ENCODE measurements around the gene PCDH18.

Gene PCDH18

DNA sequence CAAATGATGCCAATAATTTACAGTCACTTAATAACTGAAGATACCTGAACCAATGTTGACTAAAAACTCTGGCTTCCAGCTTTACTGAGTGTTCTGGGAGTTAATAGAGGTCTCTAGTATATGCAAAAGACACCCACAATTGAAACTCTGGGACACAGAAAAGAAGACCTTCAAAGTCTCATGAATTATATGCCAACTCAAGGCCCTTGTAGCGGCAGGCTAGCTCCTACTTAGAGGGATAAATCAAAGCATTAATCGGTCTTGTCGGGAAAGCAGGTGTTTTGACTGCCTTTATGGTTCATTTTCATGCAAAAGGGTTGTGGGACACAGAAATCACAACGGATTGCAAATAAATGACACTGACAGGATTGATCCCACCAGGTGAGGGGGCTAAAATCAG lies 55.9 kb downstream of the PCDH18 start:
- no peak overlapping the region for H3K4me3 ChIP-seq (ENCODE audit: low read depth, low read length)
- TF ChIP-seq, protein P1, sequence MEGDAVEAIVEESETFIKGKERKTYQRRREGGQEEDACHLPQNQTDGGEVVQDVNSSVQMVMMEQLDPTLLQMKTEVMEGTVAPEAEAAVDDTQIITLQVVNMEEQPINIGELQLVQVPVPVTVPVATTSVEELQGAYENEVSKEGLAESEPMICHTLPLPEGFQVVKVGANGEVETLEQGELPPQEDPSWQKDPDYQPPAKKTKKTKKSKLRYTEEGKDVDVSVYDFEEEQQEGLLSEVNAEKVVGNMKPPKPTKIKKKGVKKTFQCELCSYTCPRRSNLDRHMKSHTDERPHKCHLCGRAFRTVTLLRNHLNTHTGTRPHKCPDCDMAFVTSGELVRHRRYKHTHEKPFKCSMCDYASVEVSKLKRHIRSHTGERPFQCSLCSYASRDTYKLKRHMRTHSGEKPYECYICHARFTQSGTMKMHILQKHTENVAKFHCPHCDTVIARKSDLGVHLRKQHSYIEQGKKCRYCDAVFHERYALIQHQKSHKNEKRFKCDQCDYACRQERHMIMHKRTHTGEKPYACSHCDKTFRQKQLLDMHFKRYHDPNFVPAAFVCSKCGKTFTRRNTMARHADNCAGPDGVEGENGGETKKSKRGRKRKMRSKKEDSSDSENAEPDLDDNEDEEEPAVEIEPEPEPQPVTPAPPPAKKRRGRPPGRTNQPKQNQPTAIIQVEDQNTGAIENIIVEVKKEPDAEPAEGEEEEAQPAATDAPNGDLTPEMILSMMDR (IDR thresholded peaks at IDR 0.05; ENCODE audit: low read depth, low read length) = no peak

DNA sequence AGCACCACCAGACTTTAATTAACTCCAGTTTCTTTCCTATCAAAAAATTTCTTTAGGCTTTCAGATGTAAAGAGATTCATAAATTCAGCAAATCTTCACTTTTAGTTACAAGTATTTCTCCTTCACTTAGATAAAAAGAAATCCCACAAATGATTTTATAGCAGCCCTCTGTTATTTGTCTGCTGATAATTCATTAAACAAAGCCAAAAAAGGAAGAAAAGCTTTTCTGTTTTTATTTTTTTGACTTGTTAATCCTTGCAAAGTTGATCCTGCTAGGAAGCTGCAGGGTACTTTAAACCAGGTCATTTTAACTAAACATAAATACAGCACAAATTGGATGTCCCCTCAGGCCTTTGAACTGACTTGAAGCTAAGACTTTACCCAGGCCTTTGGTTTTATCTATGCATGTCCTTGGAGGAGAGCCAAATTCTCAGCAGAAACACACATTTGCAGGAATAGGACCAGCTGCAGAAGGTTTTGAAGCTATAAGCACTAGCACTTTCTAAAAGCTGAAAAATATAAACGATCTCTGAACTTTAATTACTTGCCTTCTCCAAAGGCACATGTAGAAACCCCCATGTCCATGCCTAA lies 57.5 kb downstream of the PCDH18 start:
- no peak overlapping the region for H3K4me3 ChIP-seq (ENCODE audit: low read depth, low read length)
- TF ChIP-seq, protein P1 (IDR thresholded peaks at IDR 0.05; ENCODE audit: low read depth, low read length) = no peak

DNA sequence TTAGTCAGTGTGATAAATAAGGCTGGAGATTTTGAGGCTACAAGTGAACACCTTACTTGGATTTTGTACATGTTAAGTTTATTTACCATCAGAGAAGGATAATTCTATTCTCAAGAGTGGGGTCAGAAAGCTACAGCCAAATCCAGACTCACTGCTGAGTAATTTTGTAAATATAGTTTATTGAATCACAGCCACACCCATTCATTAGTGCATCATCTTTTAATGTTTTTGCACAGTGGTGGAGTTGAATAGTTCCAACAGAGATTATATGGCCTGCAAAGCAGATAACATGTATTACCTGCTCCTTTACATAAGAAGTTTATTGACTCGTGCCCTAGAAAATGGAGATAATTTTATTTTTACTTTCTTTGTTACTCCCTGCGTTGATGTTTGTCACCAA lies 60.4 kb downstream of the PCDH18 start:
- TF ChIP-seq, protein P1 (IDR thresholded peaks at IDR 0.05; ENCODE audit: low read depth, low read length) = no peak

DNA sequence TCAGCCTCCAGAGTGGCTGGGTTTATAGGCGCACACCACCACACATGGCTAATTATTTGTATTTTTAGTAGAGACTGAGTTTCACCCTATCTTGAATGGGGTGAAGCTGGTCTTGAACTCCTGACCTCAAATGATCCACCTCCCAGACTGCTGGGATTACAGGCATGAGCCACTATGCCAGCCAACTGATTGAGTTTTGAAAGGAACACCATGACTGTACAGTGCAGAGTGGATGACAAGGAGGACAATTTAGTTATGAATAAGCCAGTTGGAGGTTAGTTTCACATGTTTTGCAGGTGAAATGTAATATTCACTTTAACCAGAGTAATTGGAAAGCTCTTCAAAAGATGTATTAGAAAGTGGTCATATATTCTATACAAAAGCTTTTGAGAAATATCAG lies 60.8 kb downstream of the PCDH18 start:
- TF ChIP-seq, protein P1 (IDR thresholded peaks at IDR 0.05; ENCODE audit: low read depth, low read length) = no peak
- no peak overlapping the region for H3K4me3 ChIP-seq (ENCODE audit: low read depth, low read length)

More for the DNA sequence above, 60.4 kb downstream of the PCDH18 start:
- H3K4me3 ChIP-seq (ENCODE audit: low read depth, low read length) = no peak overlapping the region

DNA sequence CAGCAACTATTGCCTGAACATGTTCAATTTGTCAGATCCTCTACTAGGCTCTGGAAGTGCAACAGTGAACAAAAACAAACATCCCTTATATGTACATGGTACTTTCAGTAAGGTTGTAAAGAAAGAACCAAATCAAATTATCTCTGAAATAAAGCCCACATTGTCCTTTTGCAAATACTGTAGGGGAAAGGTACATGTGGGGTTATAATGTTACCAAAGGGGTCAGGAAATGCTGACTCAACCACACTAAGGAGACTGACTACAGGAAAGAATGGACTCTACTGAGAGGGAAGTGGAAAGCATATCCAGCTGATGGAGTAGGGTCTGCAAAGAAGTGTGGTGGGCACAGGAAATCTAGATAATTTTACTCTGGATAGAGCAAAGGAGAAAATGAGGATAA lies 61.5 kb downstream of the PCDH18 start:
- TF ChIP-seq, protein P1 (IDR thresholded peaks at IDR 0.05; ENCODE audit: low read depth, low read length) = no peak
- H3K4me3 ChIP-seq (ENCODE audit: low read depth, low read length) = no peak overlapping the region

All from WI38 (cell line).